PC-9 (cell line): ENCODE data around the gene CTNNA3. TPM values are rescaled to one million over a fixed set of nuclear protein-coding genes. Genes with fewer than 3 reads are reported as not detected.

Source experiments
- BruUV-seq: library from RNA; stranded (reverse); fragments of 400-500 nt; replicated peaks from 2 replicates; lab custom pipeline; 2021; lab: Mats Ljungman, UMichigan
- CTCF ChIA-PET: fragments of 300-600 bp; sonication (Branson Sonifier 250); formaldehyde crosslinking; loops from one replicate; lab custom pipeline; 2022; ENCODE audit warnings: antibody characterized with exemption; lab: Charles Lee
- POLR2A ChIA-PET: fragments of 300-600 bp; sonication (Branson Sonifier 250); formaldehyde crosslinking; loops from one replicate; lab custom pipeline; 2022; ENCODE audit warnings: antibody characterized with exemption; ENCODE audit not compliant: unreplicated experiment; lab: Charles Lee
- DNase-seq, 2 experiments: peaks; one replicate each; pipeline versions ENCODE4 v3.0.0 to v3.0.0-alpha.2; 2015 to 2022; ENCODE audit warnings: mixed read lengths in 1 of 2
- H2AFZ ChIP-seq: fragments of 200-600 bp; sonication (generic); 2 replicates; pipeline ENCODE4 v1.8.1; 2017; ENCODE audit warnings: antibody characterized with exemption
- H3F3A ChIP-seq: fragments of 200-600 bp; sonication (generic); 2 replicates; pipeline ENCODE4 v1.8.1; 2017; ENCODE audit warnings: antibody characterized with exemption, mild to moderate bottlenecking, low read depth; ENCODE audit not compliant: insufficient read depth
- H3K27ac ChIP-seq: fragments of 200-600 bp; sonication (generic); 2 replicates; pipeline ENCODE4 v1.6.1; 2016; ENCODE audit warnings: mixed run types
- H3K27me3 ChIP-seq: fragments of 200-600 bp; sonication (generic); 2 replicates; pipeline ENCODE4 v1.6.1; 2016; ENCODE audit warnings: low read depth, mixed run types; ENCODE audit not compliant: insufficient read depth
- H3K36me3 ChIP-seq: fragments of 200-600 bp; sonication (generic); 2 replicates; pipeline ENCODE4 v1.6.1; 2016; ENCODE audit warnings: low read depth, mixed run types
- H3K4me1 ChIP-seq: fragments of 200-600 bp; sonication (generic); replicated peaks from 2 replicates; pipeline ENCODE4 v1.6.1; 2016; ENCODE audit warnings: mixed run types; ENCODE audit not compliant: insufficient read depth
- H3K4me2 ChIP-seq: fragments of 200-600 bp; sonication (generic); 2 replicates; pipeline ENCODE4 v1.6.1; 2017; ENCODE audit warnings: mixed run types
- H3K4me3 ChIP-seq: fragments of 200-600 bp; sonication (generic); 2 replicates; pipeline ENCODE4 v1.6.1; 2016; ENCODE audit warnings: mixed run types
- H3K79me2 ChIP-seq: fragments of 200-600 bp; sonication (generic); 2 replicates; pipeline ENCODE4 v1.6.1; 2017; ENCODE audit warnings: low read depth, mixed run types
- H3K9me2 ChIP-seq: fragments of 200-600 bp; sonication (generic); 2 replicates; pipeline ENCODE4 v1.8.1; 2017; ENCODE audit warnings: mild to moderate bottlenecking; ENCODE audit not compliant: insufficient read depth
- H3K9me3 ChIP-seq: fragments of 200-600 bp; sonication (generic); 2 replicates; pipeline ENCODE4 v1.8.1; 2016; ENCODE audit warnings: low read depth; ENCODE audit not compliant: insufficient read depth
- H4K20me1 ChIP-seq: fragments of 200-600 bp; sonication (generic); 2 replicates; pipeline ENCODE4 v1.8.1; 2017; ENCODE audit not compliant: insufficient read depth
- CTCF ChIP-seq: fragments of 200-600 bp; sonication (generic); conservative IDR thresholded peaks from 2 replicates; pipeline ENCODE4 v1.6.1; 2017; ENCODE audit warnings: mixed run types, antibody characterized with exemption, mild to moderate bottlenecking, moderate library complexity
- EZH2 ChIP-seq: fragments of 200-600 bp; sonication (generic); IDR thresholded peaks from 2 replicates; pipeline ENCODE4 v1.8.0; 2017; ENCODE audit warnings: antibody characterized with exemption, low read depth
- intact Hi-C: fragments of 100-400 bp; cut with micrococcal nuclease; formaldehyde crosslinking; loops from one replicate; pipeline ENCODE4 v1.10.0; 2022; ENCODE audit not compliant: unreplicated experiment
- total RNA-seq: library from RNA; stranded (reverse); gene quantifications from 2 replicates; pipeline ENCODE4 v1.2.3, GENCODE V29; 2021

Gene CTNNA3
- total RNA-seq, 1 experiment from 2014 or later: not detected

- no peak for TF ChIP-seq CTCF
- no peak for TF ChIP-seq EZH2
- H3K79me2 ChIP-seq: no peaks in the 10 kb centered on the region
- no peaks in the 10 kb centered on the region for H4K20me1 ChIP-seq
- no peak overlapping the region for H2AFZ ChIP-seq
- ChIA-PET POLR2A (interaction anchor here (0.6 kb wide), 1 partner anchor 20 kb away, joined by 4 read pairs; no protein-coding TSS in a partner anchor), CTCF (no interaction called here)
- H3K9me2 ChIP-seq: no peaks in the 10 kb centered on the region; the same call in 1 of the 2 replicates
- no peaks in the 10 kb centered on the region for H3K27me3 ChIP-seq
- H3K4me3 ChIP-seq: no peak overlapping the region
- no peaks in the 10 kb centered on the region for H3F3A ChIP-seq
- no peak overlapping the region for H3K4me2 ChIP-seq
- no peak for DNase-seq
- no peaks in the 10 kb centered on the region for H3K9me3 ChIP-seq
- H3K27ac ChIP-seq: no peak overlapping the region
- no peaks in the 10 kb centered on the region for H3K4me1 ChIP-seq
- BruUV-seq: no TSS peak
- H3K36me3 ChIP-seq: no peaks in the 10 kb centered on the region
- intact Hi-C loops: no loop called here
Observed at GRCh38 chr10:67618116-67618515, 77.9 kb downstream of the CTNNA3 start.

GRCh38 chr10:67612577-67613537 is 83.1 kb downstream of the CTNNA3 start:
- Histone ChIP-seq H3K9me3 (no peaks in the 10 kb centered on the region), H3K4me3 (no peak overlapping the region), H3K79me2 (no peaks in the 10 kb centered on the region), H3F3A (no peaks in the 10 kb centered on the region), H3K36me3 (no peaks in the 10 kb centered on the region), H2AFZ (no peak overlapping the region), H3K4me1 (no peaks in the 10 kb centered on the region), H3K9me2 (no peaks in the 10 kb centered on the region; the same call in 1 of the 2 replicates), H4K20me1 (no peaks in the 10 kb centered on the region), H3K27me3 (no peaks in the 10 kb centered on the region), H3K4me2 (no peak overlapping the region), H3K27ac (no peak overlapping the region)
- BruUV-seq: no TSS peak
- ChIA-PET POLR2A (no interaction called here), CTCF (no interaction called here)
- DNase-seq: no peak
- TF ChIP-seq EZH2: no peak
- TF ChIP-seq CTCF: no peak
- intact Hi-C loops: no loop called here

- Histone ChIP-seq H4K20me1 (no peaks in the 10 kb centered on the region), H3K4me1 (no peaks in the 10 kb centered on the region), H3K4me2 (no peak overlapping the region), H3K36me3 (no peaks in the 10 kb centered on the region), H3K27ac (no peak overlapping the region), H3K27me3 (no peaks in the 10 kb centered on the region), H3K9me3 (no peaks in the 10 kb centered on the region), H2AFZ (no peak overlapping the region), H3K4me3 (no peak overlapping the region), H3F3A (no peaks in the 10 kb centered on the region), H3K9me2 (no peaks in the 10 kb centered on the region; the same call in 1 of the 2 replicates), H3K79me2 (no peaks in the 10 kb centered on the region)
- POLR2A ChIA-PET: no interaction called here
- no peak for DNase-seq
- no TSS peak for BruUV-seq
- intact Hi-C loops: no loop called here
- no peak for TF ChIP-seq EZH2
- TF ChIP-seq CTCF: no peak
- CTCF ChIA-PET: no interaction called here
Observed at GRCh38 chr10:67612176-67612575, 83.8 kb downstream of the CTNNA3 start.
